ENCODE results near the gene AXL. TPM values are rescaled to one million over a fixed set of nuclear protein-coding genes. Genes with fewer than 3 reads are reported as not detected.

Gene AXL
- total and polyA plus RNA-seq, 2 of the 8 experiments (the other 6 are each of a cell fraction or from before 2014, with no cell fraction given): 35.3 to 51.0 TPM

GRCh38 chr19:41218615-41219507 lies at the start of gene AXL (continued):
- TF ChIP-seq CHD7 (IDR thresholded peaks at IDR 0.05; ENCODE audit: insufficient replicate concordance, low read length): no peak
- no peak for TF ChIP-seq SIX5 (IDR thresholded peaks at IDR 0.05; ENCODE audit: low read depth, low read length)
- peak; percentile 37 for TF ChIP-seq SAP30 (IDR thresholded peaks at IDR 0.05; ENCODE audit: insufficient read depth, insufficient replicate concordance, low read length)
- no peak for TF ChIP-seq KDM5A (IDR thresholded peaks at IDR 0.05; ENCODE audit: low read length)
- peak; percentile 60 for TF ChIP-seq JUND (IDR thresholded peaks at IDR 0.05; ENCODE audit: low read length)
- TF ChIP-seq CTBP2 (IDR thresholded peaks at IDR 0.05; ENCODE audit: borderline replicate concordance, insufficient read depth, insufficient read length, low read length): peak; percentile 100
- peak; percentile 25 for TF ChIP-seq TAF7 (optimal IDR thresholded peaks at IDR 0.05; ENCODE audit: borderline replicate concordance, low read depth, low read length)
- TF ChIP-seq CREB1 (IDR thresholded peaks at IDR 0.05): peak; percentile 74
- TF ChIP-seq RAD21 (IDR thresholded peaks at IDR 0.05 in 1 of 2, conservative IDR thresholded peaks at IDR 0.05 in 1 of 2; ENCODE audit: low read depth in 2 of 2, low read length in 2 of 2): 0 out of 4 replicates have a peak, but pooled peaks have one; percentile 0 to 14

Data from H1 (cell line).